Upper lobe of left lung (tissue), 4 donors: Measurements from ENCODE around the gene SRBD1.

Experiments
- EP300 ChIP-seq, 4 donors: sonication (generic); formaldehyde crosslinking; IDR thresholded peaks; one replicate each; pipeline ENCODE4 v1.5.1; 2017; ENCODE audit warnings: antibody characterized with exemption in 4 of 4, control low read depth in 2 of 4
- POLR2A ChIP-seq, 4 donors: fragments of 450-650 bp; IDR thresholded peaks; one replicate each; pipeline ENCODE4 v1.5.1; 2016 to 2017; ENCODE audit warnings: antibody characterized with exemption in 4 of 4, mild to moderate bottlenecking in 2 of 4
- TF ChIP-seq, protein P1 (sequence below), 6 experiments: fragments of 450-650 bp in 4 of 6; fragments of 200-600 bp in 2 of 6; sonication (generic) in 2 of 6; IDR thresholded peaks; one replicate each; pipeline ENCODE4 v1.5.1; 2016 to 2019; ENCODE audit warnings: antibody characterized with exemption in 6 of 6

GRCh38 chr2:45654250-45654649, 43.2 kb upstream of the SRBD1 start:
- TF ChIP-seq, protein P1, sequence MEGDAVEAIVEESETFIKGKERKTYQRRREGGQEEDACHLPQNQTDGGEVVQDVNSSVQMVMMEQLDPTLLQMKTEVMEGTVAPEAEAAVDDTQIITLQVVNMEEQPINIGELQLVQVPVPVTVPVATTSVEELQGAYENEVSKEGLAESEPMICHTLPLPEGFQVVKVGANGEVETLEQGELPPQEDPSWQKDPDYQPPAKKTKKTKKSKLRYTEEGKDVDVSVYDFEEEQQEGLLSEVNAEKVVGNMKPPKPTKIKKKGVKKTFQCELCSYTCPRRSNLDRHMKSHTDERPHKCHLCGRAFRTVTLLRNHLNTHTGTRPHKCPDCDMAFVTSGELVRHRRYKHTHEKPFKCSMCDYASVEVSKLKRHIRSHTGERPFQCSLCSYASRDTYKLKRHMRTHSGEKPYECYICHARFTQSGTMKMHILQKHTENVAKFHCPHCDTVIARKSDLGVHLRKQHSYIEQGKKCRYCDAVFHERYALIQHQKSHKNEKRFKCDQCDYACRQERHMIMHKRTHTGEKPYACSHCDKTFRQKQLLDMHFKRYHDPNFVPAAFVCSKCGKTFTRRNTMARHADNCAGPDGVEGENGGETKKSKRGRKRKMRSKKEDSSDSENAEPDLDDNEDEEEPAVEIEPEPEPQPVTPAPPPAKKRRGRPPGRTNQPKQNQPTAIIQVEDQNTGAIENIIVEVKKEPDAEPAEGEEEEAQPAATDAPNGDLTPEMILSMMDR (IDR thresholded peaks at IDR 0.05), result no peak
- TF ChIP-seq POLR2A (IDR thresholded peaks at IDR 0.05) (no peak), EP300 (IDR thresholded peaks at IDR 0.05) (no peak)
